Measurements from ENCODE around the gene CDK6.

The CDK6 gene

GRCh38 chr7:92586841-92587240 lies 249.5 kb downstream of the CDK6 start:
- TF ChIP-seq CTCF (IDR thresholded peaks at IDR 0.05; ENCODE audit: low read depth, low read length, missing control alignments) = no peak
- no peak overlapping the region for H3K4me3 ChIP-seq (ENCODE audit: low read depth, low read length)
- in situ Hi-C loops (cut with HindIII; ENCODE audit: low sequenced_read_pairs) = no loop called here
- DNase-seq (ENCODE audit: low read depth) = no peak

DNA sequence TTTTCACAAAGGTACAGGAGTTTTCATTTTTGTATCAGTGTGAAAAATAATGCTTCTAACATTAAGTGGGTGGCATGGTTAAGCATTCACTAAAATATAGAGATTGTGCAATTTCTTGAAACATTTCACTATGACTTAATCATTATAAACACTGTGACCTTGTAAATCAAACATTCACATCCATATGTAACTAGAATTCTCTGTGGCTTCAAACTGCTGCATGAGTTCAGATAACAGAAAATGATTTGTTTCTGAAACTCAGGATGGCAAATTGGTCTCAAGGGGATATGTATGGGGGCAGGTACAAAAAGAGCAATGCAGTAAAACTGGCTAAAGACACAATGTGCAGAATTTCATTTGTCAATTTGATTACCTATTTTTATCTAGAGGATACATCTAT lies 250.0 kb downstream of the CDK6 start:
- no peak overlapping the region for H3K4me3 ChIP-seq (ENCODE audit: low read depth, low read length)
- no peak for TF ChIP-seq CTCF (IDR thresholded peaks at IDR 0.05; ENCODE audit: low read depth, low read length, missing control alignments)
- in situ Hi-C loops (cut with HindIII; ENCODE audit: low sequenced_read_pairs) = no loop called here
- DNase-seq (ENCODE audit: low read depth) = no peak

GRCh38 chr7:92584953-92585352 lies 251.4 kb downstream of the CDK6 start:
- TF ChIP-seq CTCF (IDR thresholded peaks at IDR 0.05; ENCODE audit: low read depth, low read length, missing control alignments) = no peak
- in situ Hi-C loops (cut with HindIII; ENCODE audit: low sequenced_read_pairs) = no loop called here
- DNase-seq (ENCODE audit: low read depth) = no peak
- H3K4me3 ChIP-seq (ENCODE audit: low read depth, low read length) = no peak overlapping the region

DNA sequence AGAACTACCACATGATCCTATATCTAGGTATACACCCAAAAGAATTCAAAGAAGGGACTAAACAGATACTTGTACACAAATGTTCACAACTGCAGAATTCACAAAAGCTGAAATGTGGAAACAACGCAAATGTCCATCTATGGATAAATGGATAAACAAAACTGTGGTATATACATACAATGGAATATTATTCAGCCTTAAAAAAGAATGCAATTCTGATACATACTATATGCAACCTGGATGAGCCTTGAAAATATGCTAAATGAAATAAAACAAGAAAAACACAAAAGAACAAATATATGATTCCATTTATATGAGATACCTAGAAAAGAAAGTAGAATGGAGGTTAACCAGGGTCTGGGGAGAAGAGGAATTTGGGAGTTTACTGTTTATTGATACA lies 253.4 kb downstream of the CDK6 start:
- no peak overlapping the region for H3K4me3 ChIP-seq (ENCODE audit: low read depth, low read length)
- no peak for DNase-seq (ENCODE audit: low read depth)
- TF ChIP-seq CTCF (IDR thresholded peaks at IDR 0.05; ENCODE audit: low read depth, low read length, missing control alignments) = no peak
- in situ Hi-C loops (cut with HindIII; ENCODE audit: low sequenced_read_pairs) = no loop called here

GRCh38 chr7:92576296-92576695 lies 260.1 kb downstream of the CDK6 start:
- TF ChIP-seq CTCF (IDR thresholded peaks at IDR 0.05; ENCODE audit: low read depth, low read length, missing control alignments) = no peak
- in situ Hi-C loops (cut with HindIII; ENCODE audit: low sequenced_read_pairs) = no loop called here
- no peak for DNase-seq (ENCODE audit: low read depth)
- no peak overlapping the region for H3K4me3 ChIP-seq (ENCODE audit: low read depth, low read length)

DNA sequence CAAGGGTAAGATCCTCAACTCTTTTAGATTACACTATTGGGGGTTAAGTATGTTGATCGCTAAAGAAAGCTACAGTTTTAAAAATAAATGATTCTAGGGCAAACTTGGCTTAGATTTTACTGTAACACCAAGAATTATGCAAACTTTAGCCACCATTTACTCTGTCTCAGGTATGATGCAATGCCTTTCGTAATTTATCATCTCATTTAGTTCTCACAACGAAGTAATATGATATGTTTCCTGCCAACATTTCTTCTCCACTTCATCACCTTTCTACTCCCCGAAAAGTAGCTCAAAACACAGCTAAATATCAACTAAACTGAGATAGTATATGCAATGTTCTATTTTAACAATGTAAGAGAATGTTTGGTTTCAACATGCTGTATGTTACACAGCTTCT lies 267.2 kb downstream of the CDK6 start:
- no peak for DNase-seq (ENCODE audit: low read depth)
- no peak overlapping the region for H3K4me3 ChIP-seq (ENCODE audit: low read depth, low read length)
- TF ChIP-seq CTCF (IDR thresholded peaks at IDR 0.05; ENCODE audit: low read depth, low read length, missing control alignments) = no peak
- in situ Hi-C loops (cut with HindIII; ENCODE audit: low sequenced_read_pairs) = no loop called here

GRCh38 chr7:92567460-92567859 lies 268.9 kb downstream of the CDK6 start:
- in situ Hi-C loops (cut with HindIII; ENCODE audit: low sequenced_read_pairs) = no loop called here
- no peak for DNase-seq (ENCODE audit: low read depth)
- no peak overlapping the region for H3K4me3 ChIP-seq (ENCODE audit: low read depth, low read length)
- TF ChIP-seq CTCF (IDR thresholded peaks at IDR 0.05; ENCODE audit: low read depth, low read length, missing control alignments) = no peak
